ENCODE data around the gene CBX5. TPM values are rescaled to one million over a fixed set of nuclear protein-coding genes. Genes with fewer than 3 reads are reported as not detected.

The CBX5 gene
- total and polyA plus RNA-seq, 9 of the 15 experiments (the other 6 are each of a cell fraction or from before 2014, with no cell fraction given) = 32.6 to 102 (median 59.2) TPM

GRCh38 chr12:54265364-54265812 lies 14.5 kb downstream of the CBX5 start (continued):
- peak; percentile 87 for TF ChIP-seq ZBTB40 (IDR thresholded peaks at IDR 0.05)
- no peak for TF ChIP-seq ZBTB40 (CRISPR knock-in tag; IDR thresholded peaks at IDR 0.05)
- no peak for TF ChIP-seq NR1H2 (CRISPR knock-in tag; IDR thresholded peaks at IDR 0.05)
- no peak for TF ChIP-seq KDM4B (IDR thresholded peaks at IDR 0.05; ENCODE audit: borderline replicate concordance in 2 of 2, low read depth in 1 of 2)
- peak; percentile 95 for TF ChIP-seq HMBOX1 (IDR thresholded peaks at IDR 0.05)
- no peak for TF ChIP-seq TAF9B (IDR thresholded peaks at IDR 0.05; ENCODE audit: partially characterized antibody)
